ENCODE results near the gene SNX18.
A peak's percentile ranks its signal among the peaks of the same experiment; 100 is the strongest.

SNX18 gene

DNA sequence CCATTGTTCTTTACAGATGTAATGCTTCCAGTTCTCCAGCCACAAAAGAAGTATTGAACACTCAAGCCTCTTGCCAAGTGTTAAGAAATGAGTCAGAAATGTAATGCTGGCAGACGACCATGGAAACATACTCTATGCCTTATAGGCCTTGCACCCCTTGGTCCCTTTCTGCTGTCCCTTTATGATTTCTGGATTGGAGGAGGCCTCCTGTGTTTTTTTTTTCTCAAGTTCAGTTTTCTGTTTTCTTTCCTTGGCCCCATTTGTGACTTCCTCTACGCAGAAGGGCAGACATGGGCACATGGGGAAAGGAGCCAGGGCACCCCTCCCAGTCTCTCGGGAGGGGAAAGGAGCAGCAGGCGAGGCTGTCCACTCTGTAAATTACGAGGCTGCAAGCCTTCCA, 53.4 kb downstream of the SNX18 start:
- TF ChIP-seq, protein P1, sequence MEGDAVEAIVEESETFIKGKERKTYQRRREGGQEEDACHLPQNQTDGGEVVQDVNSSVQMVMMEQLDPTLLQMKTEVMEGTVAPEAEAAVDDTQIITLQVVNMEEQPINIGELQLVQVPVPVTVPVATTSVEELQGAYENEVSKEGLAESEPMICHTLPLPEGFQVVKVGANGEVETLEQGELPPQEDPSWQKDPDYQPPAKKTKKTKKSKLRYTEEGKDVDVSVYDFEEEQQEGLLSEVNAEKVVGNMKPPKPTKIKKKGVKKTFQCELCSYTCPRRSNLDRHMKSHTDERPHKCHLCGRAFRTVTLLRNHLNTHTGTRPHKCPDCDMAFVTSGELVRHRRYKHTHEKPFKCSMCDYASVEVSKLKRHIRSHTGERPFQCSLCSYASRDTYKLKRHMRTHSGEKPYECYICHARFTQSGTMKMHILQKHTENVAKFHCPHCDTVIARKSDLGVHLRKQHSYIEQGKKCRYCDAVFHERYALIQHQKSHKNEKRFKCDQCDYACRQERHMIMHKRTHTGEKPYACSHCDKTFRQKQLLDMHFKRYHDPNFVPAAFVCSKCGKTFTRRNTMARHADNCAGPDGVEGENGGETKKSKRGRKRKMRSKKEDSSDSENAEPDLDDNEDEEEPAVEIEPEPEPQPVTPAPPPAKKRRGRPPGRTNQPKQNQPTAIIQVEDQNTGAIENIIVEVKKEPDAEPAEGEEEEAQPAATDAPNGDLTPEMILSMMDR (conservative IDR thresholded peaks at IDR 0.05; ENCODE audit: low read depth, low read length), result no peak
- DNase-seq (ENCODE audit: low read depth), result peak; percentile 46
- no peak overlapping the region for H3K4me3 ChIP-seq (ENCODE audit: low read length)

DNA sequence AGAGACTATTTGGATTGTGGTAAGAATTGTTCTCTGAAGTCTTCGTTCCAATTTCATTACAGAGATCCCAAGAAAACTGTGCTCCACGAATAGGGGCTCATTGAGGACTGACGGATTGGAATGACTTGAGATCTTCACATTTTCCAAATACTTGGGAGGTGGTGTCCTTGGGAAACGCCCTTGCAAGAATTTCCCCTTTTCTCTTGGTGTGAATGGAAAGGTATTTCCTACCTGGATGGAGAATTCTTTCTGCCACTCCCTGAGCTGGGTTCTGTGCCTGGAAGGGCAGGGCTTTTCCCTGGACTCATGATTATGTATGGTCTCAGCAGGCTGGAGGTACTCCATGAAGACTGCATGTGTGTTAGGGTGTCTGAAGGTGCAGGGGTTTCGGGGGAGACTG, 53.9 kb downstream of the SNX18 start:
- DNase-seq (ENCODE audit: low read depth), result no peak
- TF ChIP-seq, protein P1 (conservative IDR thresholded peaks at IDR 0.05; ENCODE audit: low read depth, low read length), result no peak
- H3K4me3 ChIP-seq (ENCODE audit: low read length), result no peak overlapping the region

DNA sequence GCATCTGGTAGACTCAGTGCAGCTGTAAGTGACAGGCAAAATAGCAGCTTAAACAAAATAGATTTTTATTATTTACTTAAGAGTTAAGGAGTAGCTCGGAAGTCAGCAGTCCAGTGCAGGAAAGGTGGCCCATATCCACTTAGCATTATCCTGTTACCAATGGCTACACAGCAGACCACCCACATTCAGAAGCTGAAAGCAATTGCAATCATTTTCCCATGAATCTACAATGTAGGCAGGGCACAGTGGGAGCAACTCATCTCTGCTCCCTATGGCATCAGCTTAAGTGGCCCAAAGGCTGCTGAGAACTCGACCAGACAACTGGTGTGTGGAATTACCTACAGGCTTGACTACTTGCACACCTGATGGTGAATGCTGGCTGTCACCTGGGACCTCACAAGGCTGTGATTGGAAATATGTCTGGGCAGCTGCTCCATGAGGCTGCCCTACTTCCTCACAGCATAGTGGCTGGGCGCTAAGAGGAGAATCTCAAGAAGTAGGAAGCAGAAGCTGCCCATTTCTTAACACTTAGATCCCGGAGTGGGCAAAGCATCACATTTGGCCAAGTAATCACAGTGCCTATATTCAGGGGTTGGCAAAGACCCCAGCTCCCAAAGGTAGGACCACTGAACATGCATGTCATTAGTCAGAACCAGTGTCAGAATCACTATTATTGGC, 56.4 kb downstream of the SNX18 start:
- no peak for DNase-seq (ENCODE audit: low read depth)
- H3K4me3 ChIP-seq (ENCODE audit: low read length), result no peak overlapping the region
- TF ChIP-seq, protein P1 (conservative IDR thresholded peaks at IDR 0.05; ENCODE audit: low read depth, low read length), result no peak

DNA sequence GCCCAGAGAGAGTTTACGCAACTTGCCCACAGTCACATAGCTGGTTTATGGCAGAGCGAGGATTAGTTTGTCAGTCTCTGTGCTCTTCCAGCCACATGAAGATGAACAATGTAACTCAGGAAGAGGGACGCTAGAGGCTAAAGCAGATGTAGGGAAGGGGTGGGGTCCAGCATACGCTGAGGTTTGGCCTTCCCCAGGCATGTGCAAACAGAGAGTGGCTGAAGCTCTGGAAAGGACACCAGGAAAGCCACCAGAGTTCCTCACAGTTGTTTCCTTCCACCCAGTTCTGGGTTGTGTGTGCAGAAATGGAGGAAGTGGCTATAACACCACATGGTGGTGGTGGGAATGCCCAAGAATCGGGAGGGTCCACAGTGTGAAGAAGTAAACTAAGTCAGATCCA, 60.0 kb downstream of the SNX18 start:
- DNase-seq (ENCODE audit: low read depth), result no peak
- TF ChIP-seq, protein P1 (conservative IDR thresholded peaks at IDR 0.05; ENCODE audit: low read depth, low read length), result no peak
- no peak overlapping the region for H3K4me3 ChIP-seq (ENCODE audit: low read length)

DNA sequence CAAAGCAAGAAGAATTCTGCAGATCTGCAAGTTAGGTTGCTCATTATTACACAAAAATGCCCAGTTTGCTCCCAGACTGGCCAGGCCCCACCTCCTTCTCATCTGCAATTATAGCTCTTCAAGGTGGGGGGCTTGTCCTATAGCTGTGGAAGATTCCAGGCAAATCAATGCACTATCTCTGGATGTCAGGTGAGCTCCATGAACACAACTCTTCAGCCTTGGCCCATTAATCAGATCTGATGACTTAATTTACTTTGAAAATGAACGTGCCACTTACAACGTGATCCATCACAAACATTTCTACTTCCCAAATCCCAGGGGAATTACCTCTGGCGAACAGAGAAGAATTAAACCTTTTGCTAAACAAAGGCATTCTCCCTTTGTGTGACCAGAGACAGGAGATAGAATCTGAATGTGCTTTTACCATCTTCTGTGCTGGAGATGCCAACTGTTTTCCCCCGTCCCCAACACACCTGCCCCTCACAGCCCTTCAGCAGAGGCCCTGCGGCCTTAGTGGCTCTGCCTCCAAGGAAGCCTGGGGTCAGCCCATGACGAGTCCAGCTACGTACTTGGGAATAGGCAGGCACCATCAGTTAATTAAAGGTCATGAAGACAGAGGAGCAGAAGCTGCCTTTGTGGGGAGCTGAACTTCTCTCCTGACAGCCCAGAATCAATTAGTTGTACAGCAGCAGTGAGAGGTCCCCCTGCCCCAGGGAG, 60.5 kb downstream of the SNX18 start:
- DNase-seq (ENCODE audit: low read depth), result no peak
- H3K4me3 ChIP-seq (ENCODE audit: low read length), result no peak overlapping the region
- TF ChIP-seq, protein P1 (conservative IDR thresholded peaks at IDR 0.05; ENCODE audit: low read depth, low read length), result no peak

DNA sequence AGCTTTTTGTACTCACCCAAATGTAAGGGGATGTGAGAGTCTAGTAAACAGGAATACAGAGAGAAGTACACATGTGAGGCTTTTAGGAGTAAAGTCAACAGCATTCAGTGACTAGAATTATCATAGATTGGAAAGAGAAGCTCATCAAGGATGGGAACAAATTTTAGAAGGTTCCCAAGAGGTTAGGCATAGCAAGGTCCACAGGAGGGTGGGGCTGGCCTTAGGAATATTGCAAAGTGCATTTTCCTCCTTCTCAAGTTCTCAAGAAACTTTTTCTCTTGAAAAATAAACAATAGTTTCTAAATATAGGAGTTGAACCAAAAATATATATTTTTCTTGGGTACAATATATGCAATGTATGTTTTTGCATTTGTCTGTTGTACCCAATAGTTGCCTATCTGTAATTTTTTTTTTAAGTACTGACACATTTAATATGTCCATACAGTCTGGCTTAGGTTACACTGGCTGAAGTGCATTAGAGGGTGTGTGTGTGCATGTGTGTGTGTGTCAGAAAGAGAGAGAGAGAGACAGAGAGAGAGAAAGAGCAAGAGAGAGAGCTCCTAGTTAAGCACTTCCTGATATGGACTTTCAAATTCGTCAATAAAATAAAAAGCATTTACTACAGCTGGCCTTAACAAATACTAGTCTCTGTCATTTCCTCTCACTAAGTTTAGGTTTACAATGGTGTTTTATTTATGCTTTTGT, 62.2 kb downstream of the SNX18 start:
- TF ChIP-seq, protein P1 (conservative IDR thresholded peaks at IDR 0.05; ENCODE audit: low read depth, low read length), result no peak
- no peak for DNase-seq (ENCODE audit: low read depth)
- no peak overlapping the region for H3K4me3 ChIP-seq (ENCODE audit: low read length)
